HepG2 (cell line): ENCODE measurements around the gene THADA. TPM values are rescaled to one million over a fixed set of nuclear protein-coding genes. Genes with fewer than 3 reads are reported as not detected.
A peak's percentile ranks its signal among the peaks of the same experiment; 100 is the strongest.

Experiments used
- ATAC-seq: fragments of 200-7000 bp; cut with Tn5 transposase; 3 replicates; pipeline ENCODE4 v1.9.1; 2020; ENCODE audit warnings: mild to moderate bottlenecking, moderate library complexity
- BruUV-seq: library from RNA; stranded (reverse); fragments of 400-500 nt; replicated peaks from 2 replicates; lab custom pipeline; 2021; lab: Mats Ljungman, UMichigan
- CTCF ChIA-PET: fragments of 300-600 bp; formaldehyde crosslinking; extraction: SDS; loops from one replicate; lab custom pipeline; 2021; ENCODE audit warnings: low total read pairs, inconsistent platforms, low intra/inter-chr PET ratio; lab: Yijun Ruan, JAX
- POLR2A ChIA-PET: fragments of 350-600 bp; sonication (Branson Sonifier 250); formaldehyde crosslinking; loops from one replicate; lab custom pipeline; 2020; ENCODE audit warnings: antibody characterized with exemption, inconsistent platforms; lab: Yijun Ruan, JAX
- DNase-seq: peaks from one replicate; pipeline ENCODE4 v3.0.0-alpha.2; 2015; ENCODE audit warnings: low spot score
- FAIRE-seq: peaks from 3 replicates; lab custom pipeline; 2011; peaks lifted over from hg19 to GRCh38; lab: Jason Lieb, UNC
- H2AFZ ChIP-seq: one replicate; pipeline ENCODE4 v1.6.1; 2011; ENCODE audit warnings: low read length, inconsistent platforms
- H3K27ac ChIP-seq: fragments of 300-600 bp; 3 replicates; pipeline ENCODE4 v1.8.0; 2011; ENCODE audit warnings: mixed run types, mild to moderate bottlenecking, mixed read lengths, low read length, inconsistent platforms; ENCODE audit not compliant: insufficient read depth; ENCODE audit errors: extremely low read length
- H3K27me3 ChIP-seq, 2 experiments: fragments of 200-600 bp in 1 of 2; 2 replicates in 1 of 2; 3 replicates in 1 of 2; pipeline versions ENCODE4 v1.6.0 to v1.8.0; 2011; ENCODE audit warnings: low read length in 2 of 2, mild to moderate bottlenecking in 2 of 2, moderate library complexity in 2 of 2, inconsistent platforms in 1 of 2; ENCODE audit not compliant: insufficient read depth in 2 of 2, control insufficient read depth in 1 of 2
- H3K36me3 ChIP-seq, 2 experiments: fragments of 200-600 bp in 1 of 2; replicated peaks in 1 of 2; 2 replicates in 1 of 2; 3 replicates in 1 of 2; pipeline versions ENCODE4 v1.5.1 to v1.8.0; 2011; ENCODE audit warnings: low read length in 2 of 2, inconsistent platforms in 1 of 2; ENCODE audit not compliant: insufficient read depth in 2 of 2, control insufficient read depth in 1 of 2
- H3K4me1 ChIP-seq: 2 replicates; pipeline ENCODE4 v1.5.1; 2012; ENCODE audit warnings: low read length, inconsistent platforms; ENCODE audit not compliant: insufficient read depth
- H3K4me2 ChIP-seq: 2 replicates; pipeline ENCODE4 v1.6.0; 2011; ENCODE audit warnings: low read depth, low read length, inconsistent platforms
- H3K4me3 ChIP-seq, 3 experiments: fragments of 200-600 bp in 1 of 3; sonication (generic), shearing (Covaris generic) in 1 of 3; replicated peaks in 1 of 3; 2 replicates each; pipeline ENCODE4 v1.5.1; 2011 to 2016; ENCODE audit warnings: low read length in 3 of 3, inconsistent platforms in 2 of 3, low read depth in 2 of 3, mild to moderate bottlenecking in 2 of 3, control low read depth in 1 of 3, mixed read lengths in 1 of 3; ENCODE audit not compliant: insufficient read depth in 1 of 3
- H3K79me2 ChIP-seq: one replicate; pipeline ENCODE4 v1.6.1; 2011; ENCODE audit warnings: low read length, inconsistent platforms; ENCODE audit not compliant: insufficient read depth
- H3K9ac ChIP-seq: 2 replicates; pipeline ENCODE4 v1.6.0; 2011; ENCODE audit warnings: mild to moderate bottlenecking, low read depth, low read length, inconsistent platforms; ENCODE audit not compliant: insufficient read depth
- H3K9me3 ChIP-seq: 2 replicates; pipeline ENCODE4 v1.5.1; 2012; ENCODE audit warnings: mild to moderate bottlenecking, low read length
- H4K20me1 ChIP-seq: 2 replicates; pipeline ENCODE4 v1.6.0; 2011; ENCODE audit warnings: inconsistent platforms, mild to moderate bottlenecking, low read length, moderate library complexity; ENCODE audit not compliant: insufficient read depth
- HHEX ChIP-seq: IDR thresholded peaks from 2 replicates; pipeline ENCODE4 v1.6.1; 2016; ENCODE audit warnings: control low read depth
- HIVEP1 ChIP-seq: sonication (generic); formaldehyde crosslinking; IDR thresholded peaks from 2 replicates; pipeline ENCODE4 v1.4.0; 2020; ENCODE audit warnings: mild to moderate bottlenecking, missing genetic modification reagents
- HOXA3 ChIP-seq: sonication (generic); formaldehyde crosslinking; IDR thresholded peaks from 2 replicates; pipeline ENCODE4 v1.5.0; 2020; ENCODE audit warnings: missing genetic modification reagents
- MEIS2 ChIP-seq: sonication (generic); formaldehyde crosslinking; IDR thresholded peaks from 2 replicates; pipeline ENCODE4 v1.9.0; 2021; ENCODE audit warnings: mild to moderate bottlenecking, missing genetic modification reagents
- PCBP2 ChIP-seq: fragments of 200-400 bp; formaldehyde crosslinking; optimal IDR thresholded peaks from 2 replicates; pipeline ENCODE3; 2018; ENCODE audit warnings: low read length, low read depth; ENCODE audit not compliant: poor library complexity, severe bottlenecking
- REPIN1 ChIP-seq: sonication (generic); formaldehyde crosslinking; IDR thresholded peaks from 2 replicates; pipeline ENCODE4 v1.8.0; 2022; ENCODE audit warnings: missing genetic modification reagents, low read depth, mild to moderate bottlenecking, borderline replicate concordance
- SP2 ChIP-seq: sonication (generic); formaldehyde crosslinking; IDR thresholded peaks from 2 replicates; pipeline ENCODE4 v1.5.1; 2020; ENCODE audit warnings: mild to moderate bottlenecking, missing genetic modification reagents
- SRSF9 ChIP-seq: fragments of 200-400 bp; formaldehyde crosslinking; IDR thresholded peaks from 2 replicates; pipeline ENCODE4 v1.6.1; 2018; ENCODE audit warnings: borderline replicate concordance, mild to moderate bottlenecking, low read depth, low read length; ENCODE audit not compliant: insufficient read depth, poor library complexity, severe bottlenecking
- ZFP36 ChIP-seq: fragments of 150-350 bp; IDR thresholded peaks from 2 replicates; pipeline ENCODE4 v1.6.1; 2018; ENCODE audit warnings: borderline replicate concordance, low read length, low read depth; ENCODE audit not compliant: partially characterized antibody
- ZFP37 ChIP-seq: sonication (generic); formaldehyde crosslinking; IDR thresholded peaks from 2 replicates; pipeline ENCODE4 v1.4.0; 2020; ENCODE audit warnings: missing genetic modification reagents, borderline replicate concordance
- ZFP90 ChIP-seq: sonication (generic); formaldehyde crosslinking; IDR thresholded peaks from 2 replicates; pipeline ENCODE4 v1.8.0; 2022; ENCODE audit warnings: missing genetic modification reagents, mild to moderate bottlenecking, inconsistent platforms, borderline replicate concordance
- ZFX ChIP-seq: sonication (generic); formaldehyde crosslinking; IDR thresholded peaks from 2 replicates; pipeline ENCODE4 v1.4.0; 2020; ENCODE audit warnings: mild to moderate bottlenecking, low read depth, missing genetic modification reagents, moderate library complexity
- ZMYM3 ChIP-seq: sonication (generic); formaldehyde crosslinking; IDR thresholded peaks from 2 replicates; pipeline ENCODE4 v1.5.1; 2020; ENCODE audit warnings: mild to moderate bottlenecking, missing genetic modification reagents
- ZNF331 ChIP-seq: sonication (generic); formaldehyde crosslinking; IDR thresholded peaks from 2 replicates; pipeline ENCODE4 v1.4.0; 2020; ENCODE audit warnings: missing genetic modification reagents
- ZNF484 ChIP-seq: sonication (generic); formaldehyde crosslinking; IDR thresholded peaks from 2 replicates; pipeline ENCODE4 v1.5.1; 2020; ENCODE audit warnings: mild to moderate bottlenecking, low read depth, missing genetic modification reagents, borderline replicate concordance
- ZNF563 ChIP-seq: sonication (generic); formaldehyde crosslinking; IDR thresholded peaks from 2 replicates; pipeline ENCODE4 v1.8.0; 2022; ENCODE audit warnings: mild to moderate bottlenecking, moderate library complexity, missing genetic modification reagents
- ZNF597 ChIP-seq: sonication (generic); formaldehyde crosslinking; IDR thresholded peaks from 2 replicates; pipeline ENCODE4 v1.5.0; 2020; ENCODE audit warnings: missing genetic modification reagents
- WGBS: methylation state at CpG from one replicate; pipeline ENCODE4 v1.1.6; 2017; ENCODE audit warnings: low lambda C conversion rate; 5-methylcytosine and 5-hydroxymethylcytosine counted together
- in situ Hi-C: cut with HindIII; loops from 2 replicates; pipeline ENCODE4 v1.10.0; 2017; ENCODE audit warnings: low pct_unique_long_range_greater_than_20kb; ENCODE audit not compliant: extremely low pct_ligation_motif_present
- intact Hi-C: fragments of 100-400 bp; cut with micrococcal nuclease; formaldehyde crosslinking; loops from one replicate; pipeline ENCODE4 v1.10.0; 2022; ENCODE audit not compliant: unreplicated experiment
- polyA plus RNA-seq, 8 experiments: library from polyadenylated mRNA; depleted of rRNA in 3 of 8; stranded (reverse) in 7 of 8; unstranded in 1 of 8; fragments of >200 nt; fragmentation: Illumina TruSeq in 4 of 8; extraction: Trizol in 4 of 8; gene quantifications; 2 replicates each; pipeline versions ENCODE4 v1.2.1 to v1.2.3, GENCODE V29; 2011 to 2016; ENCODE audit warnings: low read depth in 4 of 8, missing spikeins in 1 of 8, mixed read lengths in 1 of 8; ENCODE audit not compliant: insufficient read depth in 1 of 8
- total RNA-seq, 5 experiments: library from RNA; depleted of rRNA; stranded (reverse); fragments of >200 nt; fragmentation: Illumina TruSeq; extraction: Trizol; gene quantifications; 2 replicates each; pipeline ENCODE4 v1.2.3, GENCODE V29; 2016; ENCODE audit warnings: low read depth in 1 of 5
- TF ChIP-seq, protein P1 (sequence below): IDR thresholded peaks from 2 replicates; pipeline ENCODE4 v1.6.1; 2012; ENCODE audit warnings: inconsistent platforms
- TF ChIP-seq, protein P2 (sequence below): sonication (generic); formaldehyde crosslinking; IDR thresholded peaks from 2 replicates; pipeline ENCODE4 v1.8.0; 2022; ENCODE audit warnings: missing genetic modification reagents, mild to moderate bottlenecking, borderline replicate concordance

Gene THADA
- total and polyA plus RNA-seq, 2 of the 13 experiments (the other 11 are each of a cell fraction or from before 2014, with no cell fraction given), result 12.7 to 21.7 TPM

- Histone ChIP-seq H3K9me3 (no peaks in the 10 kb centered on the region), H3K36me3 (no peaks in the 10 kb centered on the region), H3K27me3 (no peaks in the 10 kb centered on the region), H3K79me2 (no peaks in the 10 kb centered on the region), H3K4me1 (peaks cover 96% of the 10 kb centered on the region), H4K20me1 (no peaks in the 10 kb centered on the region), H3K4me2 (no peak overlapping the region), H2AFZ (no peak overlapping the region), H3K9ac (peak overlapping the region; percentile 9; the same call in 1 of the 2 replicates), H3K4me3 (no peak overlapping the region), H3K27ac (peak overlapping the region; percentile 35)
- BruUV-seq, result no TSS peak
- no peak for ATAC-seq
- no peak for FAIRE-seq
- in situ Hi-C loops (no loop called here), intact Hi-C loops (loop anchor here (1.0 kb wide), 1 partner anchor 32 kb away; no protein-coding TSS in a partner anchor)
- no peak for DNase-seq
- WGBS, result 80% methylated on average over 3 of the region's 3 CpGs
- POLR2A ChIA-PET, result interaction anchor here (1.3 to 10.9 kb wide), 7 partner anchors 8 to 213 kb away, joined by 3 to 324 read pairs (median 19); partner anchors contain the start of gene ZFP36L2
- CTCF ChIA-PET, result no interaction called here
- TF ChIP-seq ZNF331 (CRISPR knock-in tag) (no peak), ZNF597 (no peak), ZMYM3 (peak; percentile 92), ZFP90 (CRISPR knock-in tag) (no peak), ZNF484 (CRISPR knock-in tag) (no peak), SP2 (CRISPR knock-in tag) (no peak), HOXA3 (CRISPR knock-in tag) (peak; percentile 26; the same call in 1 of the 2 replicates), PCBP2 (no peak), ZFP36 (peak; percentile 48), ZFP37 (CRISPR knock-in tag) (no peak), HHEX (CRISPR knock-in tag) (no peak), ZFX (CRISPR knock-in tag) (0 out of 2 replicates have a peak, but pooled peaks have one; percentile 12), REPIN1 (CRISPR knock-in tag) (no peak), SRSF9 (no peak), HIVEP1 (CRISPR knock-in tag) (0 out of 2 replicates have a peak, but pooled peaks have one; percentile 20), MEIS2 (CRISPR knock-in tag) (no peak), ZNF563 (CRISPR knock-in tag) (0 out of 2 replicates have a peak, but pooled peaks have one; percentile 33)
- TF ChIP-seq, protein P1, sequence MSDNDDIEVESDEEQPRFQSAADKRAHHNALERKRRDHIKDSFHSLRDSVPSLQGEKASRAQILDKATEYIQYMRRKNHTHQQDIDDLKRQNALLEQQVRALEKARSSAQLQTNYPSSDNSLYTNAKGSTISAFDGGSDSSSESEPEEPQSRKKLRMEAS, result no peak
- TF ChIP-seq, protein P2, sequence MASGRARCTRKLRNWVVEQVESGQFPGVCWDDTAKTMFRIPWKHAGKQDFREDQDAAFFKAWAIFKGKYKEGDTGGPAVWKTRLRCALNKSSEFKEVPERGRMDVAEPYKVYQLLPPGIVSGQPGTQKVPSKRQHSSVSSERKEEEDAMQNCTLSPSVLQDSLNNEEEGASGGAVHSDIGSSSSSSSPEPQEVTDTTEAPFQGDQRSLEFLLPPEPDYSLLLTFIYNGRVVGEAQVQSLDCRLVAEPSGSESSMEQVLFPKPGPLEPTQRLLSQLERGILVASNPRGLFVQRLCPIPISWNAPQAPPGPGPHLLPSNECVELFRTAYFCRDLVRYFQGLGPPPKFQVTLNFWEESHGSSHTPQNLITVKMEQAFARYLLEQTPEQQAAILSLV, result peak; percentile 30; the same call in 1 of the 2 replicates
These were observed 403.8 kb downstream of the THADA start for GRCh38 chr2:43191947-43192516.
